Measurements from ENCODE around the gene LRP1B.
A peak's percentile ranks its signal among the peaks of the same experiment; 100 is the strongest.

LRP1B gene

GRCh38 chr2:142142595-142142994 is 11.8 kb upstream of the LRP1B start:
- Histone ChIP-seq H3K36me3 (ENCODE audit: control insufficient read depth, insufficient read depth, low read length) (no peaks in the 10 kb centered on the region), H3K9me3 (ENCODE audit: control insufficient read depth, insufficient read depth, low read depth, low read length) (no peaks in the 10 kb centered on the region), H3K9ac (ENCODE audit: low read length) (no peak overlapping the region), H3K4me3 (ENCODE audit: low read depth, low read length) (no peak overlapping the region), H3K4me1 (ENCODE audit: control insufficient read depth, insufficient read depth, low read length) (no peaks in the 10 kb centered on the region), H3K27me3 (ENCODE audit: control insufficient read depth, insufficient read depth, low read length) (no peaks in the 10 kb centered on the region), H3K27ac (ENCODE audit: low read depth, low read length) (no peak overlapping the region)

GRCh38 chr2:142140434-142140845 is 9.6 kb upstream of the LRP1B start:
- H3K9ac ChIP-seq (ENCODE audit: low read length) = no peak overlapping the region
- no peaks in the 10 kb centered on the region for H3K36me3 ChIP-seq (ENCODE audit: control insufficient read depth, insufficient read depth, low read length)
- H3K27ac ChIP-seq (ENCODE audit: low read depth, low read length) = no peak overlapping the region
- H3K4me1 ChIP-seq (ENCODE audit: control insufficient read depth, insufficient read depth, low read length) = no peaks in the 10 kb centered on the region
- no peaks in the 10 kb centered on the region for H3K27me3 ChIP-seq (ENCODE audit: control insufficient read depth, insufficient read depth, low read length)
- no peaks in the 10 kb centered on the region for H3K9me3 ChIP-seq (ENCODE audit: control insufficient read depth, insufficient read depth, low read depth, low read length)
- no peak overlapping the region for H3K4me3 ChIP-seq (ENCODE audit: low read depth, low read length)

GRCh38 chr2:142139384-142139783 is 8.6 kb upstream of the LRP1B start:
- H3K27ac ChIP-seq (ENCODE audit: low read depth, low read length) = no peak overlapping the region
- no peak overlapping the region for H3K4me3 ChIP-seq (ENCODE audit: low read depth, low read length)
- H3K4me1 ChIP-seq (ENCODE audit: control insufficient read depth, insufficient read depth, low read length) = no peaks in the 10 kb centered on the region
- no peaks in the 10 kb centered on the region for H3K36me3 ChIP-seq (ENCODE audit: control insufficient read depth, insufficient read depth, low read length)
- no peaks in the 10 kb centered on the region for H3K9me3 ChIP-seq (ENCODE audit: control insufficient read depth, insufficient read depth, low read depth, low read length)
- no peaks in the 10 kb centered on the region for H3K27me3 ChIP-seq (ENCODE audit: control insufficient read depth, insufficient read depth, low read length)
- no peak overlapping the region for H3K9ac ChIP-seq (ENCODE audit: low read length)

- Histone ChIP-seq H3K27ac (ENCODE audit: low read depth, low read length) (no peak overlapping the region), H3K4me3 (ENCODE audit: low read depth, low read length) (no peak overlapping the region)
Measured at GRCh38 chr2:142136571-142136970, 5.8 kb upstream of the LRP1B start.

GRCh38 chr2:142134911-142135310 is 4.1 kb upstream of the LRP1B start:
- no peak overlapping the region for H3K4me3 ChIP-seq (ENCODE audit: low read depth, low read length)
- H3K4me1 ChIP-seq (ENCODE audit: control insufficient read depth, insufficient read depth, low read length) = peaks cover 7% of the 10 kb centered on the region; the same call in 1 of the 2 replicates
- H3K9me3 ChIP-seq (ENCODE audit: control insufficient read depth, insufficient read depth, low read depth, low read length) = no peaks in the 10 kb centered on the region
- peaks cover 22% of the 10 kb centered on the region for H3K27me3 ChIP-seq (ENCODE audit: control insufficient read depth, insufficient read depth, low read length)
- no peak overlapping the region for H3K9ac ChIP-seq (ENCODE audit: low read length)
- H3K36me3 ChIP-seq (ENCODE audit: control insufficient read depth, insufficient read depth, low read length) = no peaks in the 10 kb centered on the region
- H3K27ac ChIP-seq (ENCODE audit: low read depth, low read length) = no peak overlapping the region

More at GRCh38 chr2:142136571-142136970, 5.8 kb upstream of the LRP1B start:
- Histone ChIP-seq H3K27me3 (ENCODE audit: control insufficient read depth, insufficient read depth, low read length) (peaks cover 6% of the 10 kb centered on the region), H3K9ac (ENCODE audit: low read length) (no peak overlapping the region), H3K9me3 (ENCODE audit: control insufficient read depth, insufficient read depth, low read depth, low read length) (no peaks in the 10 kb centered on the region), H3K36me3 (ENCODE audit: control insufficient read depth, insufficient read depth, low read length) (no peaks in the 10 kb centered on the region), H3K4me1 (ENCODE audit: control insufficient read depth, insufficient read depth, low read length) (peaks cover 5% of the 10 kb centered on the region; the same call in 1 of the 2 replicates)

GRCh38 chr2:142130111-142131009 is 456 bp downstream of the LRP1B start:
- H3K4me1 ChIP-seq (ENCODE audit: control insufficient read depth, insufficient read depth, low read length) = peaks cover 7% of the 10 kb centered on the region; the same call in 1 of the 2 replicates
- H3K9me3 ChIP-seq (ENCODE audit: control insufficient read depth, insufficient read depth, low read depth, low read length) = no peaks in the 10 kb centered on the region
- H3K27me3 ChIP-seq (ENCODE audit: control insufficient read depth, insufficient read depth, low read length) = peaks cover 48% of the 10 kb centered on the region
- no peaks in the 10 kb centered on the region for H3K36me3 ChIP-seq (ENCODE audit: control insufficient read depth, insufficient read depth, low read length)
- H3K27ac ChIP-seq (ENCODE audit: low read depth, low read length) = no peak overlapping the region
- H3K9ac ChIP-seq (ENCODE audit: low read length) = peak overlapping the region; percentile 64
- peak overlapping the region; percentile 85 for H3K4me3 ChIP-seq (ENCODE audit: low read depth, low read length)

GRCh38 chr2:142128105-142128504 is 2.7 kb downstream of the LRP1B start:
- no peaks in the 10 kb centered on the region for H3K9me3 ChIP-seq (ENCODE audit: control insufficient read depth, insufficient read depth, low read depth, low read length)
- H3K27ac ChIP-seq (ENCODE audit: low read depth, low read length) = no peak overlapping the region
- no peak overlapping the region for H3K4me3 ChIP-seq (ENCODE audit: low read depth, low read length)
- peaks cover 7% of the 10 kb centered on the region; the same call in 1 of the 2 replicates for H3K4me1 ChIP-seq (ENCODE audit: control insufficient read depth, insufficient read depth, low read length)
- H3K36me3 ChIP-seq (ENCODE audit: control insufficient read depth, insufficient read depth, low read length) = no peaks in the 10 kb centered on the region
- H3K9ac ChIP-seq (ENCODE audit: low read length) = no peak overlapping the region
- peaks cover 48% of the 10 kb centered on the region for H3K27me3 ChIP-seq (ENCODE audit: control insufficient read depth, insufficient read depth, low read length)

- no peaks in the 10 kb centered on the region for H3K36me3 ChIP-seq (ENCODE audit: control insufficient read depth, insufficient read depth, low read length)
- peaks cover 7% of the 10 kb centered on the region; the same call in 1 of the 2 replicates for H3K4me1 ChIP-seq (ENCODE audit: control insufficient read depth, insufficient read depth, low read length)
- no peak overlapping the region for H3K9ac ChIP-seq (ENCODE audit: low read length)
- H3K4me3 ChIP-seq (ENCODE audit: low read depth, low read length) = no peak overlapping the region
- peaks cover 48% of the 10 kb centered on the region for H3K27me3 ChIP-seq (ENCODE audit: control insufficient read depth, insufficient read depth, low read length)
- H3K9me3 ChIP-seq (ENCODE audit: control insufficient read depth, insufficient read depth, low read depth, low read length) = no peaks in the 10 kb centered on the region
- no peak overlapping the region for H3K27ac ChIP-seq (ENCODE audit: low read depth, low read length)
Measured at GRCh38 chr2:142127248-142127647, 3.6 kb downstream of the LRP1B start.

GRCh38 chr2:142124706-142125105 is 6.1 kb downstream of the LRP1B start:
- Histone ChIP-seq H3K4me3 (ENCODE audit: low read depth, low read length) (no peak overlapping the region), H3K9ac (ENCODE audit: low read length) (no peak overlapping the region), H3K36me3 (ENCODE audit: control insufficient read depth, insufficient read depth, low read length) (no peaks in the 10 kb centered on the region), H3K4me1 (ENCODE audit: control insufficient read depth, insufficient read depth, low read length) (no peaks in the 10 kb centered on the region), H3K27ac (ENCODE audit: low read depth, low read length) (no peak overlapping the region), H3K9me3 (ENCODE audit: control insufficient read depth, insufficient read depth, low read depth, low read length) (no peaks in the 10 kb centered on the region), H3K27me3 (ENCODE audit: control insufficient read depth, insufficient read depth, low read length) (peaks cover 24% of the 10 kb centered on the region)

- Histone ChIP-seq H3K9me3 (ENCODE audit: control insufficient read depth, insufficient read depth, low read depth, low read length) (no peaks in the 10 kb centered on the region), H3K36me3 (ENCODE audit: control insufficient read depth, insufficient read depth, low read length) (no peaks in the 10 kb centered on the region), H3K4me3 (ENCODE audit: low read depth, low read length) (no peak overlapping the region), H3K27ac (ENCODE audit: low read depth, low read length) (no peak overlapping the region), H3K27me3 (ENCODE audit: control insufficient read depth, insufficient read depth, low read length) (no peaks in the 10 kb centered on the region), H3K9ac (ENCODE audit: low read length) (no peak overlapping the region), H3K4me1 (ENCODE audit: control insufficient read depth, insufficient read depth, low read length) (no peaks in the 10 kb centered on the region)
Measured at GRCh38 chr2:142119347-142119746, 11.5 kb downstream of the LRP1B start.

- no peaks in the 10 kb centered on the region for H3K27me3 ChIP-seq (ENCODE audit: control insufficient read depth, insufficient read depth, low read length)
- no peaks in the 10 kb centered on the region for H3K9me3 ChIP-seq (ENCODE audit: control insufficient read depth, insufficient read depth, low read depth, low read length)
- H3K36me3 ChIP-seq (ENCODE audit: control insufficient read depth, insufficient read depth, low read length) = no peaks in the 10 kb centered on the region
- H3K9ac ChIP-seq (ENCODE audit: low read length) = no peak overlapping the region
- no peaks in the 10 kb centered on the region for H3K4me1 ChIP-seq (ENCODE audit: control insufficient read depth, insufficient read depth, low read length)
- no peak overlapping the region for H3K27ac ChIP-seq (ENCODE audit: low read depth, low read length)
- H3K4me3 ChIP-seq (ENCODE audit: low read depth, low read length) = no peak overlapping the region
Measured at GRCh38 chr2:142112757-142113221, 18.0 kb downstream of the LRP1B start.
